ENCODE results near the gene CLEC16A. TPM values are rescaled to one million over a fixed set of nuclear protein-coding genes. Genes with fewer than 3 reads are reported as not detected.

Gene CLEC16A
- polyA plus RNA-seq, 3 donors = 3.4 to 12.0 (median 5.8) TPM

GRCh38 chr16:11183951-11184350 is 239.6 kb downstream of the CLEC16A start:
- Histone ChIP-seq H3K36me3 (replicated peaks in 1 of 2; ENCODE audit: control insufficient read depth in 1 of 2, insufficient read depth in 2 of 2, low read length in 2 of 2) (no peaks in the 10 kb centered on the region), H3K9me3 (replicated peaks in 1 of 2; ENCODE audit: control insufficient read depth in 1 of 2, insufficient read depth in 1 of 2, low read length in 2 of 2) (no peaks in the 10 kb centered on the region), H3K4me2 (replicated peaks; ENCODE audit: extremely low read depth, low read length, poor library complexity, severe bottlenecking) (no peak overlapping the region), H3K4me3 (replicated peaks in 1 of 3; ENCODE audit: low read depth in 2 of 3, low read length in 3 of 3) (no peak overlapping the region), H3K79me2 (ENCODE audit: insufficient read depth, low read length) (no peaks in the 10 kb centered on the region), H3K9ac (ENCODE audit: insufficient read depth, low read length, poor library complexity, severe bottlenecking) (no peak overlapping the region), H3K4me1 (ENCODE audit: control insufficient read depth in 1 of 2, insufficient read depth in 2 of 2, low read length in 2 of 2) (peaks cover 42 to 45% of the 10 kb centered on the region in 2 donors), H2AFZ (ENCODE audit: insufficient read depth, low read depth, low read length, poor library complexity, severe bottlenecking) (no peak overlapping the region), H3K27ac (ENCODE audit: low read depth in 1 of 2, low read length in 2 of 2) (no peak overlapping the region), H4K20me1 (ENCODE audit: insufficient read depth, low read length) (no peaks in the 10 kb centered on the region), H3K27me3 (ENCODE audit: control insufficient read depth in 2 of 2, insufficient read depth in 2 of 2, low read length in 2 of 2) (no peaks in the 10 kb centered on the region)
- H3K27ac Mint-ChIP-seq = peak overlapping the region in 1 of 7 donors; percentile 10
- peaks cover 0 to 2% (median 2%) of the 10 kb centered on the region in 3 donors for H3K27me3 Mint-ChIP-seq (ENCODE audit: low read depth in 3 of 3)
- no peak overlapping the region for H3K4me3 Mint-ChIP-seq
- 92% methylated on average over 8 of the region's 10 CpGs for WGBS (ENCODE audit: insufficient coverage)
- H3K4me1 Mint-ChIP-seq = peaks cover 48% of the 10 kb centered on the region
- no peaks in the 10 kb centered on the region for H3K9me3 Mint-ChIP-seq
- intact Hi-C loops (cut with micrococcal nuclease) = no loop called here
- TF ChIP-seq CTCF (IDR thresholded peaks at IDR 0.05) = no peak
- no peak for DNase-seq
- H3K36me3 Mint-ChIP-seq = peaks cover 15 to 23% of the 10 kb centered on the region in 2 donors

DNA sequence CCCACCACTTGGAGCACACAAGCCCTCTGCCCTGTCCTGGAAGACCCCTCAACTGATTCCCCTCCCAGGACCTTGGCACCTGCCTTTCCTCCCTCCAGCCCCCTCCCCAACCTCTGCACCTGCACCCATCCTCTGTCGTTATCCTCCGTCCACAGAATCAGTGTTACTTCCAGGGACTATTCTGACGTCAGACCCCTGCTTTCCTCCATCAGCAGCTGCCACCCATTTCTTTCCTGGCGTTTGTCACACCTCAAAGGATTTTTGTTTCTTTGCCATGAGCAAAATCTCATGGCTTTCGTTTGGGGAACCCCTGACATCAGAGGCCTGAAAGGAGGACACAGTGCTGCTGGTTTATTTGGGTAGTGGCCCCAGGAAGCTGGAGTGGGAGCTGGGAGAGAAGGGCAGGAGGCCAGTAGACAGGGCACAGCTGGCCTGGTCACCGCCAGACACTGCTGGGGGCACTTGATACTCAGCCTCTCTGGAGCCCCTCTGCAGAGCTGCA is 243.2 kb downstream of the CLEC16A start:
- H3K4me3 Mint-ChIP-seq = no peak overlapping the region
- H3K4me2 ChIP-seq (replicated peaks; ENCODE audit: extremely low read depth, low read length, poor library complexity, severe bottlenecking) = no peak overlapping the region
- H3K36me3 ChIP-seq (replicated peaks in 1 of 2; ENCODE audit: control insufficient read depth in 1 of 2, insufficient read depth in 2 of 2, low read length in 2 of 2) = no peaks in the 10 kb centered on the region
- H3K27me3 ChIP-seq (ENCODE audit: control insufficient read depth in 2 of 2, insufficient read depth in 2 of 2, low read length in 2 of 2) = no peaks in the 10 kb centered on the region
- no peaks in the 10 kb centered on the region for H4K20me1 ChIP-seq (ENCODE audit: insufficient read depth, low read length)
- intact Hi-C loops (cut with micrococcal nuclease) = no loop called here
- H2AFZ ChIP-seq (ENCODE audit: insufficient read depth, low read depth, low read length, poor library complexity, severe bottlenecking) = no peak overlapping the region
- no peaks in the 10 kb centered on the region for H3K79me2 ChIP-seq (ENCODE audit: insufficient read depth, low read length)
- H3K36me3 Mint-ChIP-seq = peaks cover 7 to 9% of the 10 kb centered on the region in 2 donors
- H3K4me3 ChIP-seq (replicated peaks in 1 of 3; ENCODE audit: low read depth in 2 of 3, low read length in 3 of 3) = no peak overlapping the region
- H3K9me3 ChIP-seq (replicated peaks in 1 of 2; ENCODE audit: control insufficient read depth in 1 of 2, insufficient read depth in 1 of 2, low read length in 2 of 2) = no peaks in the 10 kb centered on the region
- H3K9ac ChIP-seq (ENCODE audit: insufficient read depth, low read length, poor library complexity, severe bottlenecking) = no peak overlapping the region
- 89% methylated on average over 6 of the region's 6 CpGs for WGBS (ENCODE audit: insufficient coverage)
- TF ChIP-seq CTCF (IDR thresholded peaks at IDR 0.05) = no peak
- peaks cover 4 to 6% (median 4%) of the 10 kb centered on the region in 3 donors for H3K27me3 Mint-ChIP-seq (ENCODE audit: low read depth in 3 of 3)
- no peaks in the 10 kb centered on the region for H3K9me3 Mint-ChIP-seq
- H3K27ac Mint-ChIP-seq = peak overlapping the region in 1 of 7 donors; percentile 77
- no peak for DNase-seq
- H3K27ac ChIP-seq (ENCODE audit: low read depth in 1 of 2, low read length in 2 of 2) = no peak overlapping the region
- H3K4me1 ChIP-seq (ENCODE audit: control insufficient read depth in 1 of 2, insufficient read depth in 2 of 2, low read length in 2 of 2) = peaks cover 8 to 9% of the 10 kb centered on the region in 2 donors
- peaks cover 13% of the 10 kb centered on the region for H3K4me1 Mint-ChIP-seq

Data from CD14-positive monocyte (primary cell).